IPS-18a (cell line): ENCODE measurements around the gene SLC25A19.

Experiments used
- H3K27ac ChIP-seq: one replicate; pipeline ENCODE4 v1.5.1; 2013; ENCODE audit warnings: low read length
- H3K27me3 ChIP-seq: one replicate; pipeline ENCODE4 v1.6.1; 2013; ENCODE audit warnings: mild to moderate bottlenecking, low read length; ENCODE audit not compliant: control insufficient read depth, insufficient read depth
- H3K36me3 ChIP-seq: one replicate; pipeline ENCODE4 v1.6.1; 2013; ENCODE audit warnings: low read depth, low read length; ENCODE audit not compliant: control insufficient read depth
- H3K4me1 ChIP-seq: one replicate; pipeline ENCODE4 v1.6.1; 2013; ENCODE audit warnings: low read depth, low read length; ENCODE audit not compliant: control insufficient read depth
- H3K4me3 ChIP-seq: one replicate; pipeline ENCODE4 v1.5.1; 2013; ENCODE audit warnings: low read length
- H3K9ac ChIP-seq: one replicate; pipeline ENCODE4 v1.6.1; 2013; ENCODE audit warnings: mild to moderate bottlenecking, low read length, moderate library complexity
- H3K9me3 ChIP-seq: one replicate; pipeline ENCODE4 v1.6.1; 2013; ENCODE audit warnings: low read depth, low read length; ENCODE audit not compliant: control insufficient read depth

SLC25A19 gene

GRCh38 chr17:75237100-75238014 lies 51.9 kb downstream of the SLC25A19 start:
- Histone ChIP-seq H3K9ac (no peak overlapping the region), H3K36me3 (peaks cover 72% of the 10 kb centered on the region)

DNA sequence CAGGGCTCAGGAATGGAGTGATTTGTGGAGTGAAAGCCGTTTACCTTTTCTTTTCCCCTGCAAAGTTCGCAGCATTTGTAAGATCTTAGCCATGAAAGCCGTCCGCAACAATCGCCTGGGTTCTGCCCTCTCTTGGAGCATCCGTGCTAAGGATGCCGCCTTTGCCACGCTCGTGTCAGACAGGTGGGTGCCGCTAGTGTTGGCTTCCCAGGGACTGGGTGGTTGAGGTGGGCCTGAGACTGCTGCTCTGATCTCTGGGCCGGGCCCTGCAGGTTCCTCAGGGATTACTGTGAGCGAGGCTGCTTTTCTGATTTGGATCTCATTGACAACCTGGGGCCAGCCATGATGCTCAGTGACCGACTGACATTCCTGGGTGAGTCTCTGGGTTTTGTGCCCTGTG lies 56.4 kb downstream of the SLC25A19 start:
- H3K9me3 ChIP-seq: no peaks in the 10 kb centered on the region
- no peaks in the 10 kb centered on the region for H3K4me1 ChIP-seq
- H3K9ac ChIP-seq: no peak overlapping the region
- H3K36me3 ChIP-seq: peaks cover 88% of the 10 kb centered on the region
- H3K27me3 ChIP-seq: no peaks in the 10 kb centered on the region
- H3K27ac ChIP-seq: no peak overlapping the region
- no peak overlapping the region for H3K4me3 ChIP-seq

More at GRCh38 chr17:75237100-75238014, 51.9 kb downstream of the SLC25A19 start:
- Histone ChIP-seq H3K27ac (no peak overlapping the region), H3K4me3 (no peak overlapping the region), H3K9me3 (no peaks in the 10 kb centered on the region), H3K27me3 (no peaks in the 10 kb centered on the region), H3K4me1 (no peaks in the 10 kb centered on the region)

DNA sequence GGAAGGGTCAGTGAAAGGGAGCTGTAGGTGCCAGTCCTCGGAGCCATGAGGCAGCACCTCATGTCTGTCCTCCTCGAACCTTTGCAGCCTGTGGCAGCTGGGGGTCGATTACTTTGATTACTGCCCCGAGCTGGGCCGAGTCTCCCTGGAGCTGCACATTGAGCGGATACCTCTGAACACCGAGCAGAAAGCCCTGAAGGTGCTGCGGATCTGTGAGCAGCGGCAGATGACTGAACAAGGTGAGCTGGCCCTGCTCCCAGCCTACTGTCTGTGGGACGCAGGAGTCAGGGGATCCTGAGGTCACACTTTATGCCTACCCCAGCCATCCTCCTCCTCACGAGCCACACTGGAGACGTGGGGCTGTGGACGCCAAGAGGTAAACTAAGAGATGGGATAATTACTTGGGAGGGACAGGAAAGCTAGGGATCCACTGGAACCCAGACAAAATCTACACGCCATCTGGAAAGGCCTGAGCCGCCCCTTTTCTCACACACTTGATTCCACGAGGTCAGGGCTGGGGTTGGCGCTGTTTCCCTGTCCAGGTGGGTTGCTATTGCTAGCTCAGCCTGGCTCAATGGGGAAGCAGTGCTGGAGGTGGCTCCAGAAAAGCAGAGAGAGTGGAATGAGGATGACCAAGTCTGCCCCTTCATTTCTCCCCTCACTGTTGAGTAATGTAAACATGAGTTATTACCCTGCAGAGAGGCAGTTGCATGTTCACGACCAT lies 57.3 kb downstream of the SLC25A19 start:
- Histone ChIP-seq H3K27ac (no peak overlapping the region), H3K36me3 (peaks cover 83% of the 10 kb centered on the region), H3K9me3 (no peaks in the 10 kb centered on the region), H3K4me1 (no peaks in the 10 kb centered on the region), H3K27me3 (no peaks in the 10 kb centered on the region), H3K9ac (no peak overlapping the region), H3K4me3 (no peak overlapping the region)

DNA sequence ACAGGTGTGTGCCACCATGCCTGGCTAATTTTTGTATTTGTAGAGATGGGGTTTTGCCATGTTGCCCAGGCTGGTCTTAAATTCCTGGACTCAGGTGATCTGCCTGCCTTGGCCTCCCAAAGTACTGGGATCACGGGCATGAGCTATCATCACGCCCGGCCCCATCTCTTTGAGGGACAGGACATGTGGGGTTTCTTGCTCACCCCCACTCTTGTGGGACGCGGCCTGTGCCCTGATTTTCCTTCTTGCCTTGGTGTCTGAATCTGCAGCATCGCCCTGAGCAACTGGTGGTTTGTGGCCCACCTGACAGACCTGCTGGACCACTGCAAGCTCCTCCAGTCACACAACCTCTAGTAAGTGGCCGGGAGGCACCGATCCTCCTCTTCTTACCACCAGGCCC lies 58.2 kb downstream of the SLC25A19 start:
- Histone ChIP-seq H3K36me3 (peaks cover 83% of the 10 kb centered on the region), H3K4me1 (no peaks in the 10 kb centered on the region), H3K4me3 (no peak overlapping the region), H3K9me3 (no peaks in the 10 kb centered on the region), H3K27ac (no peak overlapping the region), H3K27me3 (no peaks in the 10 kb centered on the region), H3K9ac (no peak overlapping the region)

DNA sequence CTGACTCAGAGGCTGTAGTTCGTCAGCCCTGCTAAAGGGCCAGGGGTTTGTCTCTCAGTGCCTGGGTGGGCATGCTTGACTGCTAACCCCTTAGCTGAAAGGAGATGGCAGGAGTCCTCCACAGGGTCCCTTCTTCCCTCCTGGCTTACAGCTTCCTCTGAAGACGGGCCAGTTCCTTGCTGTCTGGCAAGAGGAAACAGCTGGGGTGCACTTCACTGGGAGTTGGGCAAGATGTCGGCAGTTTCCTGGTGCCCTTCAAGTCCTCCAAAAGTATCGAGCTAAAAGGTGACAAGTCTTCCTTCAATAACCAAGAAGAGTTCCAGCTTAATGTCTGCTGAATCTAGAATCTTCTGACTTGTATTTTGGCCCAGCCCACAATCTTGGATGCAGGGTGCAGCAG lies 60.4 kb downstream of the SLC25A19 start:
- Histone ChIP-seq H3K4me3 (no peak overlapping the region), H3K36me3 (peaks cover 79% of the 10 kb centered on the region), H3K9ac (no peak overlapping the region), H3K27me3 (no peaks in the 10 kb centered on the region), H3K4me1 (no peaks in the 10 kb centered on the region), H3K9me3 (no peaks in the 10 kb centered on the region), H3K27ac (no peak overlapping the region)

GRCh38 chr17:75228305-75228704 lies 60.9 kb downstream of the SLC25A19 start:
- Histone ChIP-seq H3K4me1 (no peaks in the 10 kb centered on the region), H3K4me3 (no peak overlapping the region), H3K27ac (no peak overlapping the region), H3K9ac (no peak overlapping the region), H3K27me3 (no peaks in the 10 kb centered on the region), H3K36me3 (peaks cover 79% of the 10 kb centered on the region), H3K9me3 (no peaks in the 10 kb centered on the region)

- Histone ChIP-seq H3K36me3 (peaks cover 75% of the 10 kb centered on the region), H3K27me3 (no peaks in the 10 kb centered on the region), H3K4me1 (no peaks in the 10 kb centered on the region), H3K9ac (no peak overlapping the region), H3K9me3 (no peaks in the 10 kb centered on the region), H3K4me3 (no peak overlapping the region), H3K27ac (no peak overlapping the region)
Measured at GRCh38 chr17:75227729-75228128, 61.5 kb downstream of the SLC25A19 start.

GRCh38 chr17:75225016-75225415 lies 64.2 kb downstream of the SLC25A19 start:
- Histone ChIP-seq H3K9ac (no peak overlapping the region), H3K27ac (no peak overlapping the region), H3K9me3 (no peaks in the 10 kb centered on the region), H3K4me1 (no peaks in the 10 kb centered on the region), H3K36me3 (peaks cover 60% of the 10 kb centered on the region), H3K27me3 (no peaks in the 10 kb centered on the region), H3K4me3 (no peak overlapping the region)
